ENCODE measurements around the gene ST8SIA6. TPM values are rescaled to one million over a fixed set of nuclear protein-coding genes. Genes with fewer than 3 reads are reported as not detected.

ST8SIA6 gene
- total RNA-seq, 1 donor from 2014 or later = 7.4 TPM

DNA sequence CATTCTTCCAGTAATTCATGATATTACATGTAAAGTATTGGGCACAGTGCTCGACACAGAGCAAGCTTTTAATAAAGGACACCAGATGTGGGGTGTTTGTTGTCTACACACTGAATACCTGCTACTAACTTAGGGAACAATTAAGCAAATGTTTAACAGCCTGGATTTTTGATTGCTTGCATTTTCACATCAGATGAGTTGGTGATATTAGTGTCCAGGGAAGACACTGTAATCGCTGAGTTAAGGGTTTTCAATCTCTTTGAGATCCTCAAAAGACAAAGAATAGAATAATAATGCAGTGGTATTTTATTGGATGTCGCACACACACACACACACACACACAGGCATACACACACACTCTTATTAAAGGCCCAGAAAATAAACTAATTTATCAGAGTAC, 147.3 kb downstream of the ST8SIA6 start:
- intact Hi-C loops (cut with micrococcal nuclease) = no loop called here
- no peak for ATAC-seq
- DNase-seq = no peak

DNA sequence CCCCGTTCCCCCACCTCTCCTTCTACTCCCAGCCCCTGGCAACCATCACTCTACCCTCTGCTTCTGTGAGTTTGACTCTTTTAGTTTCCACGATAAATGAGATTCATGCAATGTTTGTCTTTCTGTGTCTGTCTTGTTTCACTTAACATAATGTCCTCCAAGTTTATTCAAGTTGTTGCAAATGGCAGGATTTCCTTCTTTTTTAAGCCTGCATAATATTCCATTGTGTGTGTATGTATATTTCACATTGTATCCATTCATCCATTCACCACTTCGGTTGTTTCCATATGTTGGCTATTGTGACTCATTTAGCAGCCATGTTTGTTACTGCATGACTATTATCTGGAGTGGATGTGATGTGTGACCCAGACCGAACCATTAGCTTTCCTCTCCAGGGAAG, 162.0 kb downstream of the ST8SIA6 start:
- DNase-seq (no peak), ATAC-seq (no peak)
- intact Hi-C loops (cut with micrococcal nuclease) = no loop called here

- ATAC-seq = no peak
- intact Hi-C loops (cut with micrococcal nuclease) = no loop called here
- no peak for DNase-seq
These were observed 164.2 kb downstream of the ST8SIA6 start for GRCh38 chr10:17290226-17290625.

DNA sequence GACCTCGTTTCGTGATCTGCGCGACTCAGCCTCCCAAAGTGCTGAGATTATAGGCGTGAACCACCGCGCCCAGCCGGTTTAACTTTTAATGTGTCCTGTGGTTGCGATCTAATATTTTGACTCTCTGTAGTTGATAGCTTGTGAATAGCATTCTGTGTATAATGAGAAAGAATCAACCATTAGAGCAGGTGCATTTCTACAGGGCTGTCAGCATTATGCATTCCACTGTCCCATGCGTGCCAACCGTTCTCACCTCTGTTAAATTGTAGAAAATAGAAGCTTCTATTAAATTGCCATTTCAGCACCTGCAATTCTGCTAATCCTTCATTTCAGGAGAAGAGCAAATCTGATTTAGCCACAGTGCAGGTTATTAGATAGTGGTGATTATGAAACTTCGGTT, 164.6 kb downstream of the ST8SIA6 start:
- intact Hi-C loops (cut with micrococcal nuclease) = no loop called here
- ATAC-seq (no peak), DNase-seq (no peak)

- intact Hi-C loops (cut with micrococcal nuclease) = no loop called here
- DNase-seq = no peak
- ATAC-seq = no peak
These were observed 167.5 kb downstream of the ST8SIA6 start for GRCh38 chr10:17286562-17287550.

DNA sequence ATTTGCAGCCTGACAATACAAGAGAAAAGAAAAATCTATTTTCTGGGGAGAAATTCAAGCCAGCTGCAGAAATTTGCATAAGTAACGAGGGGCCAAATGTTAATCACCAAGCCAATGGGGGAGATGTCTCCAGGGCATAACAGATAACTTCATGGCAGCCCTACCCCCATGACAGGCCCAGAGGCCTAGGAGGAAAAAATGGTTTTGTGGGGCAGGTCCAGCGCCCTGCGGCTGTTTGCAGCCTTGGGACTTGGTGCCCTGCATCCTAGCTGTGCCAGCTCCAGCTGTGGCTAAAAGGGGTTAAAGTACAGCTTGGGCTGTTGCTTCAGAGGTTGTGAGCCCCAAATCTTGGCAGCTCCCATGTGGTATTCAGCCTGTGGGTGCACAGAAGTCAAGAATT, 172.1 kb downstream of the ST8SIA6 start:
- DNase-seq = no peak
- no peak for ATAC-seq
- intact Hi-C loops (cut with micrococcal nuclease) = no loop called here

- no peak for DNase-seq
- intact Hi-C loops (cut with micrococcal nuclease) = no loop called here
- ATAC-seq = no peak
These were observed 175.7 kb downstream of the ST8SIA6 start for GRCh38 chr10:17278607-17279240.

DNA sequence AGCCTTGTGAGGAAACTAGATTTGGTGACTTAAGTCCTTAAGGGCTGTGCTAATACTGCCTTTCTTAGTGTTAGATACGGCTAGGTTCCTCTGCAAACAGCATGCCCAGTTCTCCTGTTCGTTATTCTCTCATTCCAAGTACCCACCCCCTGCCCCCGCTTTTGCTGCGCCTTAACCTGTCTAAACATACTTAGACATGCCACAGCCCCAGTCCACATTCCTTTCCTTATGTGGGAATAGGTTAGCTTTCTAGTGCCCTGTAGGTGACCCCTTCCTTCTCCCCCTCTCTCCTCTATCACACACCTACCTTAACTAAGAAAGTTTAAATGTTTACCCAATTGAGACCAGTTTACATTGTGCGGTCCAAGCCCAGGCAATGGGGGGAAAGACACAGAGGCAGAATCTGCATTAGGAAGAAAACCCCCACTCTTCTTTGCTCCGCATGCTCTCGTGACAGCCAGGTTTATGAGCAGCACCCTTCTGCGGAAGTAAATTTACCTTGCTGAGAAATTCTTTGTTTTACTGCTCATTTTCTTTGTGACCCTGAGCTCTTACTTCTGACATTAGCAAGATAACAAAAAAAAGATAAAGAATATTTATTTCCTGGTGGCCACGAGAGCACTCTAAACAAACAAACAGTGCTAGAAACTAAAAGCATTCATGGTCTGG, 177.5 kb downstream of the ST8SIA6 start:
- ATAC-seq (no peak), DNase-seq (no peak)
- intact Hi-C loops (cut with micrococcal nuclease) = no loop called here

DNA sequence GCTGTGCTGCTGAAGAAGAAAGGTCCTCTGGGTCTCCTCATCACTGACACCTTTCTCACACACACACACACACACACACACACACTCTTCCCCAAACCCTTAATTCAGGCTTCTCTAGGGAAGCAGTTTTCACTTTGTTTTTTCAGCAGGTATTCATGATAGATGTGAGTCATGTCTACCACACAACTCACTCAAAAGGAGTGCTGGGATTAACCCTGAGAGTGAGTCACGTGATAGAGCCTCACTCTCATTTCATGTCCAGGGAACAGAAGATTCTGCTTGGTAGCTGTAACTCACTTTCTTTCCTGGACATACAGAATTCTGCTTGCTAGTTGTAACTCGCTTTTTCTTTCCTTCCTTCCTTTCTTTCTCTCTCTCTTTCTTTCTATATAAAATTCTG, 181.0 kb downstream of the ST8SIA6 start:
- no peak for ATAC-seq
- DNase-seq = no peak
- intact Hi-C loops (cut with micrococcal nuclease) = no loop called here

GRCh38 chr10:17272648-17273047, 181.7 kb downstream of the ST8SIA6 start:
- intact Hi-C loops (cut with micrococcal nuclease) = no loop called here
- no peak for ATAC-seq
- DNase-seq = no peak

Other genes with a start within 250 kb of the ST8SIA6 start
- 329 TPM for gene VIM, start 226.4 kb downstream of the ST8SIA6 start, total RNA-seq
- 160 TPM for gene HACD1, start 162.8 kb upstream of the ST8SIA6 start, total RNA-seq
- gene STAM, start 189.6 kb upstream of the ST8SIA6 start, total RNA-seq = 22.8 TPM